ENCODE results near the gene PKIB. TPM values are rescaled to one million over a fixed set of nuclear protein-coding genes. Genes with fewer than 3 reads are reported as not detected.
"Not testable (repeated sequence)": the region's sequence is repeated elsewhere in the genome, so short reads cannot be mapped to it uniquely, and the experiment has no call there.

Gene PKIB
- total RNA-seq (2014; rRNA removed; shearing (Covaris generic)): 23.7 and 29.1 TPM in 2 replicates

GRCh38 chr6:122609881-122610689 lies at the start of gene PKIB:
PKIB (plus strand) TSS chr6:122610405; CDS start chr6:122717795, 107,390 bp downstream.
- DNase-seq (ENCODE audit: low read depth): peak; percentile 90

DNA sequence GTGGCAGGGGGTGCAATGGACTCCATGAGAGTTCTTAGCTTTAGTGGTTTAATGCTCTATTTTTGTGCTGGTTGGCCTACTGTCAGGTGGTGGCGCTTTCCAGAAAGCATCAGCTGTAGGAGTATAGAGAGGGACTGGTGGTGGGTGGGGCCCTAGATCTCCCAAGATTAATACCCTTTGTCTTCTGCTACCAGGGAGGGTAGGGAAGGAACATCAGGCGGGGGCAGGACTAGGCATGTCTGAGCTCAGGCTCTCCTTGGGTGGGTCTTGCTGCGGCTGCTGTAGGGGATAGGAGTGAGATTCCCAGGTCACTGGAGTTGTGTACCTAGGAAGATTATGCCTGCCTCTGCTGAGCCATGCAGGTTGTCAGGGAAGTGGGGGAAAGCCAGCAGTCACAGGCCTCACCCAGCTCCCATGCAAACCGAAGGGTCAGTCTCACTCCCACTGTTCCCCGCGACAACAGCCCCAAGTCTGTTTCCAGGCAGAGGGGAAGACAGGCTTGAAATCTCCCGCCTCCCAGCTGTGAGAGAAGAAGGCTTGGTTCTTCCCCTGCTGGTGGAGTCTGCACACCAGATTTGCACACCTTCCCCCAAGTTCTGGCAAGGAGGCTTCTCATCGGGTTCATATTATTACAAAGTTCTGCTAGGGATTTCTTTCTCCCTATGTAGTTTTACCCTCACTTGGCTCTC lies 46.7 kb upstream of the PKIB start:
- DNase-seq (ENCODE audit: low read depth): no peak

DNA sequence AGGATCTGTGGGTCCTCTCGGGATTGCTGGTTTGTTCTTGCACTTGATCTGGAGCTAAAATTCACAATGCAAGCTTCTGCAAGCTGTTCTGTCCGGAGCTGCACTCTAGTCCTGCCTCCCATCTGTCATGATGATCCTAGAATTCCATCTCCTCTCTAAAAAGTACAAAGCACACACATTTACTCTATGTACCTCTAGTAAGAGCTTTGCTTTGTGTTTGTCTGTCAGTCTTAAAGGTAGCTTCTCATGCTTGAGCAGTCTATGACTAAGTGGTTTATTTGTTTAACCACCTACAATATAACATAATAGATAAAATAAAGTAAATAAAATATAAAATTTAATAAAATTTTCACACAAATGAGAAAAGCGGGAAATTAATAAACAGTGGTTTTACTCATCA lies 46.0 kb upstream of the PKIB start:
- no peak for DNase-seq (ENCODE audit: low read depth)

DNA sequence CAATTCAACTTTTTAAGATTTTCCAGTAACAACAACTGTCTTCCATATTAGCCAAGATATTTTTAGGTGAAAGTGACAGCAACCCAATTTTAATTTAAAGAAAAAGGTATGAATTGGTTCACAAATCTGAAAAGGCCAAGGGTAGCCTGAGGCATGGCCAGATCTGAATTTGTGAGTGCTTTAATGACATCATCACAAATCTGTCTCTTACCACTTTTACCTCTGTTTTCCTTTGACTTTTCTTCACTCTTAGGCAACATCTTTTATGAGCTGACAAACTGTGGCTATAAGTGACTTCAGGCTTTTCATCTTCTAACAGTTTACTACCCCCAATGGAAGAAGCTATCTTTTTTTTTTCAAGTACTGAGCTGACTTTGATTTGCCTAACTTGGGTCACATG lies 44.5 kb upstream of the PKIB start:
- no peak for DNase-seq (ENCODE audit: low read depth)

GRCh38 chr6:122567034-122567433 lies 43.2 kb upstream of the PKIB start:
- DNase-seq (ENCODE audit: low read depth): no peak

GRCh38 chr6:122568350-122568749 lies 41.9 kb upstream of the PKIB start:
- no peak for DNase-seq (ENCODE audit: low read depth)

- DNase-seq (ENCODE audit: low read depth): no peak
Measured at GRCh38 chr6:122568797-122569221, 41.4 kb upstream of the PKIB start.

GRCh38 chr6:122569230-122569771 lies 40.9 kb upstream of the PKIB start:
- peak; percentile 13 for DNase-seq (ENCODE audit: low read depth)

DNA sequence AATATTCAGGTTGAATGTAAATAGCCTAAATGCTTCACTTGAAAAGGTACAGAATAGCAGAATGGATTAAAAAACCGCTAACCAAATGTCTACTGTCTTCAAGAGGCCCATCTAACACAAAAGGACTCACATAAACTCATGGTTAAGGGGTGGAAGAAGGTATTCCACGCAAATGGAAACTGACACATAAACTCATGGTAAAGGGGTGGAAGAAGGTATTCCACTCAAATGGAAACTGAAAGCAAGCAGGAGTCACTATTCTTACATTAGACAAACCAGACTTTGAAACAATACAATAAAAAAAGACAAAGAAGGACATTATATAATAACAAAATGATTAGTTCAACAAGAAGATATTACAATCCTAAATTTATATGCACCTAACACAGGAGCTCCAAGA lies 38.3 kb upstream of the PKIB start:
- DNase-seq (ENCODE audit: low read depth): no peak

- DNase-seq (ENCODE audit: low read depth): no peak
Measured at GRCh38 chr6:122576888-122577287, 33.3 kb upstream of the PKIB start.

DNA sequence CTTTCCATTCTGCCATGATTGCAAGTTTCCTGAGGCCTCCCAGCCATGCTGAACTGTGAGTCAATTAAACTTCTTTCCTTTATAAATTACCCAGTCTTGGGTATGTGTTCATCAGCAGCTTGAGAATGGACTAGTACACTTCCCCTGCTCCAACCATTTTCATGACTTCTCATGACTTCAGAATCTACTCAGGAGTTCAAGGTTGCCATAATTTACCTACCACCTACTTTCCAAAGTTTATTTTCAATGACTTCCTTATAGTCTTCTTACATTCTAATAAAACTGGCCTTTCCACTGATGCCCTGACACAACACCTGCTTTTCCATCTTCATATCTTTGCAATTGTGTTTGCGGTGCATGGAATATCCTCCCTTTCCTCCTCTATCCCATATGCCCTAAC lies 31.2 kb upstream of the PKIB start:
- DNase-seq (ENCODE audit: low read depth): no peak

- DNase-seq (ENCODE audit: low read depth): peak; percentile 9
Measured at GRCh38 chr6:122580737-122581136, 29.5 kb upstream of the PKIB start.

GRCh38 chr6:122589115-122589514 lies 21.1 kb upstream of the PKIB start:
- no peak for DNase-seq (ENCODE audit: low read depth)

DNA sequence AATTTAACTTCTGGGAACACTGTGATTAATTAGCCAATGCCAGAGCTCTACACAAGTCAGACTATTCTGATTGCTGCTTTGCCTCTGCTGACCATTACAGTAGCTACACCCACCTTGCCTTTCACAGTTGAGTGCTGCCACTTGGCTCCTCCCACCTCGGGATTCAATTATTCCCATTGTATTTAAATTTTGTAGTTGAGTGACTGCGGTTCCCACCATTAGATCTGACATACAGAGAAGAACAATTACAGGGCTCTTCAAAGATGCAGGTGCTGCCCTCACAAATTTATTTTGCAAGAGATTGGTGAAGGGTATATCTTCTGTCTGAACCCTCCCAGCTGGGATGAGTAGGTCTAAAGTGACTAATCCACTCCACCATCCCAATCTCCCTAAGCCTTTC lies 11.9 kb upstream of the PKIB start:
- DNase-seq (ENCODE audit: low read depth): not testable (repeated sequence)

- no peak for DNase-seq (ENCODE audit: low read depth)
Measured at GRCh38 chr6:122604676-122605075, 5.5 kb upstream of the PKIB start.

DNA sequence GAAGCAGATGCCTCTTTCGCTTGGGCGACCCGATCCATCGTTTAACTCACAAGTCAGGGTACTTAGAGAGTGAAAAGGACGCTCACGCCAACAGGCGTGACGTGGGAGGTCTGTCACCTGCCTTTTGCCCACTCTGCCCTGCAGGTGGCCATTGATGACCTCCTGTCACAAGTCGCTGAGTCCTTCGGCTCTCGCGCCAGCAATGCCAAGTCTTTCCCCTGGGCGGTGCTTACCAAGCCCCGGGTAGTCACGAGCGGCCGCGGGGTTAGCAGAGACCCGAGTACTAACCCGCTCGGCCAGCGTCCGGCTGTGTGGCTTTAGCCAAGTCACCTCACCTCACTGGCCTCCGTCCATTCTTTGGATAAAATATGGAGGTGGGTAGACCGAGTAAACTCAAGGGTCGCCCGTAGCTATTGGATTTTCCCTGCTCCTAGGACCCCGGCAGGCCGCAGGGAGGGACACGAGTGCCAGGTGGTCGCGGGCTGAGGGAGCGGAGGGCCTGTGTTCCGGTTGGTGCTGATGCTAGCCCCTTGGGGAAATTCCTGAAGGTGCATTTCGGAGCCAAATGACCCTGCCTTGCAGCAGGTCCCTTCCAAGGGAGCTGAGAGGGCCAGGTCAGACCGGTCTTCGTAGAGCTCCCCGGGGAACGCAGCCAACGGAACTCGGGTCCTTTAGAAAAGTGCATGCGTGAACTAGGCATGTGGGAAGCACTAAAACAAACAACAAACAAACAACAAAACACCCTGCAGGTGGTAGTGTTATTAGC lies 668 bp downstream of the PKIB start:
- DNase-seq (ENCODE audit: low read depth): peak; percentile 63

- DNase-seq (ENCODE audit: low read depth): no peak
Measured at GRCh38 chr6:122612838-122613237, 2.6 kb downstream of the PKIB start.

DNA sequence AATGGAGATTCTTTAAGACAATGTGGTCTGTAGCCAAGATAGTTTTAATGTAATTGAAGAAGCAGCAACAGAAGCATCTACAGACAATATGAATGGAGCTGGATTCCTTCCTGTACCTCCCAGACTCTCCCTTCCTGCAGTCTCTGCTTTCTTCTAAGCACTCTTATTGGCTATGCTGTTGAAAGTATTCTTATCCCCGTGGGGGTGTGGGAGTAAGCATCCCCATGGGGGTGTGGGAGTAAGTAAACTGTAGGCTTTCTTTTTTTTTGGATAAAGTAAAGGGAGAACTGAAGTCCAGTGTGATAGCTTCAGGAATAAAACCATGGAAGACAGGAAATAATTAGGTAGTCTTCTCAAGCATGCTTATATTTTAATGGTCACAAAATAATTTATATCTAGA lies 4.1 kb downstream of the PKIB start:
- DNase-seq (ENCODE audit: low read depth): no peak

GRCh38 chr6:122615409-122615808 lies 5.2 kb downstream of the PKIB start:
- DNase-seq (ENCODE audit: low read depth): no peak

DNA sequence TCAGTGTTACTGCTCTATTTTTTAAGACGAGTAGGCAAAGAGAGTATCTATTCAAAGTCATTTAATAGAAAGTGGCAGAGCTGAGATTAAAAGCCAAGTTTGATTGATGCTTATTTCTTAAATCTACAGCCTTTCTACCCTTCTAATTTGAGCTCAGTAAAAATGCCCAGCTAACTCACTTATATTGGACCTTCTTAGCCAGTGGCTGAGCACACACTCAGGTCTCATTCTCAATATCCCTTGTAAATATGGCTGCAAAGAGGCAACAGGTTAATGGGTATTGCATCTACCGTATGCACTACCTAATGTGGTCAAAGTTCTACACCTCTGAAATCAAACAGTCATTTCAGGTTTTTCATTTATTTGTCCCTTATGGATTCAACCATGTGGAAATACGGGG lies 6.7 kb downstream of the PKIB start:
- DNase-seq (ENCODE audit: low read depth): no peak

DNA sequence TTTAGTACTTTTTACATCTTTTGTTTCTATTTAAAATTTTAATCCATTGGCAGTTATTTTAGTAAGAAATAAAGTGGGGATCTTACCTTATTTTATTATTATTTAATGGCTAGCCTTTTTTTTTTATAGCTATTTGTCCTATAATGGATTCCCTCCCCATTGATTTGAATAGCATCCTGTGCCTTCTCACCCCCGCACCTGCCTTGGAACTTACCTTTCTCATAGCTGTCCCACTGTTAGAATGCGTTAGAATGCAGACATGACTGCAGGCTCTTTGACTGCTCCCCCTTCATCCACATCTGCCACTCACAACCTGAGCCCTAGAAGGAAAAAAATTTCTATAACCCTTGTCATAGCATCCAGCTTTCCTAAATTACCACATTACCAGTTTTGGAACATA lies 9.1 kb downstream of the PKIB start:
- no peak for DNase-seq (ENCODE audit: low read depth)

DNA sequence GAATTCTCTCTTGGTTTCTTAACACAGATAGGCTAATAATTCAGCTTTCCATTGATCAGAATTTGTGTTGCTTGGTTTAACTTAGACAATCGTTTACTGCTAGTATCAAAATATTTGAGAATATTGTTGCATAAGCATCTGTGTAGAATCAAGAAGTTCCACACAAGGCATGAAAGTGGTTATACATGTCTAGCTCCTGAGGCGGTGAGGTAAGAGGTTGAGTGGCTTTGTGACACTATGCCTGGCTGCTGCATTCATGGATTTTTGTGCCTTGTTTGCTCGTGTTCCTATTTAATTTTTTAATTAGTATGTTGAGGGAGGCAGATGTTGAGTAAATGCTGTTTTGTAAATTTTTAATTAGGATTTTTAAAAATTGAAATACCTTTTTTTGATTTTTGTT lies 10.2 kb downstream of the PKIB start:
- DNase-seq (ENCODE audit: low read depth): no peak
